Measurements from ENCODE around the gene CYTH3. TPM values are rescaled to one million over a fixed set of nuclear protein-coding genes. Genes with fewer than 3 reads are reported as not detected.

Gene CYTH3
- total RNA-seq, 1 experiment from 2014 or later: 16.7 TPM

- Histone ChIP-seq H3K27me3 (ENCODE audit: insufficient read depth, low read length) (no peaks in the 10 kb centered on the region), H3K9me3 (ENCODE audit: control insufficient read depth in 1 of 2, insufficient read depth in 1 of 2, low read depth in 1 of 2, low read length in 2 of 2) (no peaks in the 10 kb centered on the region), H3K79me2 (ENCODE audit: insufficient read depth, low read length) (no peaks in the 10 kb centered on the region), H3K27ac (ENCODE audit: low read depth, low read length) (no peak overlapping the region), H3K4me2 (ENCODE audit: low read length) (no peak overlapping the region), H3K36me3 (ENCODE audit: control insufficient read depth in 1 of 2, insufficient read depth in 2 of 2, low read length in 2 of 2) (no peaks in the 10 kb centered on the region), H3K4me3 (replicated peaks in 1 of 2; ENCODE audit: low read depth in 1 of 2, low read length in 2 of 2) (no peak overlapping the region), H4K20me1 (ENCODE audit: insufficient read depth) (no peaks in the 10 kb centered on the region), H3K9me2 (ENCODE audit: insufficient read depth) (no peaks in the 10 kb centered on the region), H2AFZ (ENCODE audit: low read depth, low read length, poor library complexity, severe bottlenecking) (no peak overlapping the region), H3K4me1 (ENCODE audit: control insufficient read depth in 1 of 2, insufficient read depth in 2 of 2, low read length in 2 of 2) (peaks cover 0 to 12% of the 10 kb centered on the region in 2 experiments; a peak in 2 of 4 replicates), H3K9ac (ENCODE audit: low read length) (no peak overlapping the region)
- ATAC-seq: no peak
- ChIA-PET CTCF (no interaction called here), POLR2A (interaction anchor here (0.9 kb wide), 1 partner anchor 31 kb away, joined by 3 read pairs; no protein-coding TSS in a partner anchor), RAD21 (ENCODE audit: low non-redundant PET in 1 of 2, low total read pairs in 2 of 2, uncharacterized antibody in 2 of 2, unreplicated experiment in 2 of 2) (no interaction called here)
- no peak for TF ChIP-seq EZH2 (IDR thresholded peaks at IDR 0.05)
- BruUV-seq (replicated peaks): no TSS peak
- intact Hi-C loops (cut with micrococcal nuclease): no loop called here
- DNase-seq (ENCODE audit: low read depth, low spot score): no peak
These were observed 19.1 kb upstream of the CYTH3 start for GRCh38 chr7:6291531-6291930.

- no peaks in the 10 kb centered on the region for H4K20me1 ChIP-seq (ENCODE audit: insufficient read depth)
- ChIA-PET POLR2A (no interaction called here), RAD21 (ENCODE audit: low non-redundant PET in 1 of 2, low total read pairs in 2 of 2, uncharacterized antibody in 2 of 2, unreplicated experiment in 2 of 2) (no interaction called here), CTCF (no interaction called here)
- DNase-seq (ENCODE audit: low read depth, low spot score) (no peak), ATAC-seq (peak; percentile 68)
- H3K4me1 ChIP-seq (ENCODE audit: control insufficient read depth in 1 of 2, insufficient read depth in 2 of 2, low read length in 2 of 2): peaks cover 0 to 16% of the 10 kb centered on the region in 2 experiments; a peak in 3 of 4 replicates
- H3K27ac ChIP-seq (ENCODE audit: low read depth, low read length): peak overlapping the region; percentile 30; the same call in 1 of the 2 replicates
- H3K27me3 ChIP-seq (ENCODE audit: insufficient read depth, low read length): no peaks in the 10 kb centered on the region
- no peaks in the 10 kb centered on the region for H3K79me2 ChIP-seq (ENCODE audit: insufficient read depth, low read length)
- peak overlapping the region; percentile 95 for H2AFZ ChIP-seq (ENCODE audit: low read depth, low read length, poor library complexity, severe bottlenecking)
- no peak overlapping the region for H3K4me3 ChIP-seq (replicated peaks in 1 of 2; ENCODE audit: low read depth in 1 of 2, low read length in 2 of 2)
- H3K9ac ChIP-seq (ENCODE audit: low read length): peak overlapping the region; percentile 2; the same call in 1 of the 2 replicates
- no peaks in the 10 kb centered on the region for H3K9me3 ChIP-seq (ENCODE audit: control insufficient read depth in 1 of 2, insufficient read depth in 1 of 2, low read depth in 1 of 2, low read length in 2 of 2)
- TF ChIP-seq JUND (IDR thresholded peaks at IDR 0.05): 0 out of 2 replicates have a peak, but pooled peaks have one; percentile 44
- no peak for TF ChIP-seq CEBPB (IDR thresholded peaks at IDR 0.05; ENCODE audit: low read depth)
- intact Hi-C loops (cut with micrococcal nuclease): no loop called here
- H3K4me2 ChIP-seq (ENCODE audit: low read length): peak overlapping the region; percentile 29
- no TSS peak for BruUV-seq (replicated peaks)
- no peaks in the 10 kb centered on the region for H3K9me2 ChIP-seq (ENCODE audit: insufficient read depth)
- no peaks in the 10 kb centered on the region for H3K36me3 ChIP-seq (ENCODE audit: control insufficient read depth in 1 of 2, insufficient read depth in 2 of 2, low read length in 2 of 2)
These were observed 17.9 kb upstream of the CYTH3 start for GRCh38 chr7:6290319-6290741.
